Measurements from ENCODE around the gene PI16.

- TF ChIP-seq POLR2A (IDR thresholded peaks at IDR 0.05; ENCODE audit: low read depth, low read length) (no peak), POLR2AphosphoS5 (IDR thresholded peaks at IDR 0.05; ENCODE audit: low read depth, low read length) (no peak), TAF1 (IDR thresholded peaks at IDR 0.05; ENCODE audit: borderline replicate concordance, low read depth, low read length) (no peak)
Measured at GRCh38 chr6:36999751-37000125, 45.2 kb downstream of the PI16 start.

Measured in GM12892 (cell line).